NCI-H446 treated with DMSO at 0.1 percent for 48 hours (cell line): ENCODE results near the gene SIRPG.
"Not testable (repeated sequence)": the region's sequence is repeated elsewhere in the genome, so short reads cannot be mapped to it uniquely, and the experiment has no call there.

Experiments used
- DNase-seq: peaks from one replicate; lab custom pipeline; 2025; lab: John Stamatoyannopoulos, UW

Gene SIRPG

DNA sequence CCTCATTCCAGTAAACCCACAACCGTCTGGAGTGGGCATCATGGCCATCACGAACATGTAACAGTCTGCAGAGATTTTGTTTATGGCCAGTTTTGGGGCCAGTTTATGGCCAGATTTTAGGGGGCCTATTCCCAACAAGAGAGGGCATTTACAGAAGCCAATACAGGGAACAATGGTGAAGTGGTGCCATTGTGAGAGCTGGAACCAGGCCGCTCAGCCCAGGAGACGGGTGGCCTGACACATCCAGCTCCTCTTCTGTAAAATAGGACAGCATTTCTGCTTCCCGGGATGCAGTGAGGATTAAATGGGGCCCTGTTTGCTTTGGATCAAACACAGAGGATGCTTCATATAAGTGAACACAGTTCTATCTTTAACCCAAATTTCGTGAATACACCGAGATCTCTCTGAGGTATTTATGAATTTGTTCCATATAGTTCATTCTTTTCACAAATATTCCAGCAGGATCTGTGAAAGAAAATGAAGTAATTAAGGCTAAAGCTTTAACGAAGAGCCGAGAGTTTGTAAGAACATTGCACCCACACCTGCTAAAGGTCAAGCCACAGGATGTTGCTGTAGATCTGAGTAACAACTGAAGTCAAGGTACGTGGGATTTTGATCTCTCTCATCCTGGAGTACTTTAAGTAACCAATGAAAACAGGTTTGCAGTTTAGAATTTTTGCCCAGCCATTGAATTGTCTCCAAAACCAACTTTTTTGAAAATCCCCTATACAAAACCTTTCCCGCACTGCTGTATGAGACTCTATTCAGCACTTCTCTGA lies 14.5 kb upstream of the SIRPG start:
- DNase-seq, result no peak

DNA sequence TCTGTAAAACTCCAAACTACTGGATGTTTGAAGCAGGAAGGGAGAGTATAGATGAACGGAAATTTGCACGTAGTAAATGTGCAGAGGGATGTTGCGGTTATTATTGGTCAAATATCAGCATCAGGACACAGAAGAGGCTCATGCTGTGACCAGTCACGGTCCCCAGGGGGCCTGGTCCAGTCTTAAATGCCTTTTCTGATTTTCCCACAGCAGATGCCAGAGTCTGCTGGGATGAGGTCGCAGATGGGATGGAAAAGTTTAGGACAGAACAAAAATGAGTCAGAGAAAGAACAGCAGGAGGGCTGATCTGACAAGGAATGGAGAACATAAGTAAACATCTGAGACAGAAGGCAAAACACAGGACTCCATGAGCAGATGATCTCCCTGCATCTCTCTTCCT lies 11.7 kb upstream of the SIRPG start:
- DNase-seq, result no peak

DNA sequence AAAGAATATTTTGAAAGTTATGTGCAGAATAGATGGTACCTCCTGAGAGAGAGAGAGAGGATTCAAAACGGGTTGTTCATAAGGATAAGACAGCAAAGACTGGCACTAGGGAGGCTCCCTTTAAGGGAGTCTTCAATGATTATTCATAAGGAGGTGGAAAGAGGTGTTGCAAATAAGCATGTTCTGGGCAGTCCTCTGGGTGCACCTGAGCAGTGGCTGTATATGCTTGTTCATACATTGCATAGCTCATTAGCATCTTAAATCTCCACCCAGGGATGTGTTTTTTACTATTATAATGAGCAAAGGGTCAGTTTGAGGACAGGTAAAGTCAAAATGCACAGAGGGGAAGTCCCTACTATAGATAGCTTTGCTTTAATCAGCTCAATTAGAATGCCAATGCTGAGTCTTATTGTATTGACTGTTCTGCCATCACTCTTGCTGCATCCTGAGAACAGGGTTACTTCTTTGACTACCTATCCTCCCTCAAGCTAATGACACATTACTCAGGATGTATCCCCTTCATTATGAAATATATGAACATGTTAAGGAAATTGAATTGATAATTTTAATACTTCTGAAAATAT lies 10.0 kb upstream of the SIRPG start:
- no peak for DNase-seq

GRCh38 chr20:1666802-1667201 lies 9.2 kb upstream of the SIRPG start:
- DNase-seq, result no peak

- DNase-seq, result no peak
These were observed 7.8 kb upstream of the SIRPG start for GRCh38 chr20:1665345-1665744.

GRCh38 chr20:1664911-1665310 lies 7.3 kb upstream of the SIRPG start:
- no peak for DNase-seq

DNA sequence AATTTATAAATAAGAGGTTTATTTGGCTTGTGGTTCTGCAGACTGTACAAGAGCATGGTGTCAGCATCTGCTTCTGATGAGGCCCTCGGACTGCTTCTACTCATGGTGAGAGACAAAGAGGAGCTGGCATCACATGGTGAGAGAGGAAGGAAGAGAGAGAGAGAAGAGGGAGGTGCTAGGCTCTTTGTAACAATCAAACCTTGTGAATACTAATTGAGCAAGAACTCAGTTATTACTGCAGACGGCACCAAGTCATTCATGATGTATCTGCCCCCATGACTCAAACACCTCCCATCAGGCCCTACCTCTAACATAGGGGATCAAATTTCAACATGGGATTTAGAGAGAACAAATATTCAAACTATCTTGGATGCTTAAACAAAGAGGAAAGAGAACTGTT lies 6.3 kb upstream of the SIRPG start:
- DNase-seq, result no peak

DNA sequence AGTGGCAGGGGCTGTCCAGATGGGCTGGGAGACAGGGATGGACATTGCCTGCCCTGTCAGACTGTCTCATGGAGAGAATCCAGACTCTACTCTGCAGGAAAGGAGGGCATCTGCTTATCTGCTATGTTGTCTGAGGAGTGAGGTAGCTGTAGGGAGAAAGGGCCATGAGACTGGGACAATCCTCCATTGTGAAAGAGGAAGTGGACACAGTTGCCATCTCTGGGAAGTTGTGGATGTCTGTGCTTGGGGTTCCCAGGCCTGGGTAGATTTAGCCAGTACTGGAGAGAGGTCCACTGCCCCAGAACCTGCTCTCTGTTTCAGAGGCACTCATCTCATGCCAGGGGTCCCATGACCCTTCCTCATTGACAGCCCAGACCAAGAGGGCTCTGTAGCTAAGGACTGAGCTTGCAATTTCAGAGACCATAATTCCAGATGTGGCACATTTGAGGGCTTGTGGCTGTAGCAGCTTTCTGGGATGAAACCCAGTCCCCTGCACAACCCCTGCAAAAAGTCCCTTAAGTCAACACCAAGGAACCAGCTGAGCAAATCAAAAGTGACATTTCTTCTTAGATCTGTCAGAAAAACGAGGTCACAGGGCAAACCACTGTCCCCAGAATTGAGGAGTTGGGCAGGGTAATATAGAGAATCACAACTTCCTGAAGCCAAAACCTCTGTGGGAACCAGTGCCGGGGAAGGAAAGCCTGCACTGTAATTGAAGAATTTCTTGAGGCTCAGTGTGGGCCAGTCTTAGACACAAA lies 4.1 kb upstream of the SIRPG start:
- DNase-seq, result no peak

- no peak for DNase-seq
These were observed 2.7 kb upstream of the SIRPG start for GRCh38 chr20:1660246-1660645.

GRCh38 chr20:1656844-1657243 lies 735 bp downstream of the SIRPG start:
- DNase-seq, result no peak

DNA sequence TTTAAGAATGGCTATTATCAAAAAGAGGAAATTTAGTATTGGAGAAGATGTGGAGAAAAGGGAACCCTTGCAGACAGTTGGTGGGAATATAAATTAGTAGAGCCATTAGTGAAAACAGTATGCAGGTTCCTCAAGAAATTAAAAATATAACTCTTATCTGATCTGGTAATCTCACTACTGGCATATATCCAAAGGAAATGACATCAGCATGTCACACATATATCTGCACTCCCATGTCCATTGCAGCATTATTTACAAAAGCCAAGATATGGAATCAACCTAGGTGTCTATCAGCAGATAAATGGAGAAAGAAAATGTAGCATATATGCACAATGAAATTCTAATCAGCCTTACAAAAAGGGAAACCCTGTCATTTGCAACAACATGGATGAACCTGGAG lies 2.6 kb downstream of the SIRPG start:
- no peak for DNase-seq

DNA sequence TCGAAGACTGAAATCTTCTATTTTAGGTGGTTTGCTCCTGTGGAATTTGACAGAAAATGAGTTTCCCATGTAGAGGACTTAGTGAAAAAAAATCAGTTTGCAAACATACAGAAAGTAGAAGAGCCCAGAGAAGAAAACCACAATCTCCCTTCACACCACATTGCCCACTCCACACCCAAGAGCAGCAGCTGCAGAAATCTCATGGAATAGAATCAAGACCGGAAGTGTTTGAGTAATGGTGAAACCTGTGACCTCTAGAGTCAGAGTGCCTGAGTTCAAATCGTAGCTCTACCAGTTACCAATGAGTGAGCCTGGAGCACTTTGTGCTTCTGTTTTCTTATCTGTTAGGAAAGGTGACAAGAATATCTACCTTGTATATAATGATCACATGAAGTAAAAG lies 4.6 kb downstream of the SIRPG start:
- DNase-seq, result no peak

GRCh38 chr20:1652104-1652503 lies 5.5 kb downstream of the SIRPG start:
- no peak for DNase-seq

DNA sequence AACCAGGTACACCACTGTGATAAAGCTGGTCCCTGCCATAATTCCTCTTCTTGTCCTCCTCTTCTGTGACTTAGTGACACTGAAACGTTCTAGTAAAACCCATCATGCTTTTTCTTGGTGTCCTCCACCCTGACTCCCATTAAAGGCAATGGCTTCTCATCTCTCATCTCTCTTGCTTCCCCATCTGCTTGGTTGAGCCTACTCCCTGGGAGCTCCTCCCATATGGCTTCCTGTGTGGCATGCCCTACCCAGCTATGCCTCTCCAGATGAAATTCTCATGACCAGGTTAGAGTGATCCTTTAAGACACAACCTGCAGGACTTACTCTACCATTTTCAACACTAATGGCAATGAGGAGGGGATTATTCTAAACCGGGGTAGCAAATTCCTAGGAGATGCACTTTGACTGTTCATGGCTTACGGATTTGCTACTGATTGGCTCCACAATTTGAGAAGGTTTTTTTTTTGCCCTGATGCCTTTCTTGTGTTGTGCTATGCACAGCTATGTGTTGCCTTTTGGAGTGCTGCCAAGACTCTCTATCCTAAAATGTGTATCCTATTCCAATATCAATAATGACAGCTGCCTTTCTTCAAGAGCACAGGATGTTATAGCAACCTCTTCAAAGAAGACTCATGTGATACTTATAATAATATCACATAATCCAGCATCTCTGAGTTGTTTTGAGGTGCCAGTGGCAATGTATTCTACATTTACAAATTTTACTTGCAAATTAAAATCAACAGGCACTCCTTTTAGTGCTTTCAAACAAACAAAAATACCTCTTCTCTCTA lies 6.1 kb downstream of the SIRPG start:
- DNase-seq, result no peak

DNA sequence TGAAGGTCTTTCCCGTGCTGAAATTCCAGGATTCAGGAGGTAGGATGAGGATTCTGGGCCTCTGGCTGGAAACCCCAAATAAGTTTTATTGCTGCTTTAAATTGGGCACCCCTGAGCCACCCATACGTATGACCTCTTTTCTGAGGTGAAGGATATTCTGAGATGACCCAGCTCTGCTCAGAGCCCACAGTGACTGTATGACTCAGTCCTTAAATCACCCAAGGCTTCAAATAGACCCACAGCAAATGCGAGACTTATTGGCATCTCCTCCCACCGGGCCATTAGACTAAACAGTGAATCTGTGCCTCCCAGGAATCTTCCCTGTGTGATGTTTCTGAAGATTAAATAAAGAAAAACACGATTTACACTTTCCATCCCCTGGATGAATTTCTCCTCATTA lies 9.5 kb downstream of the SIRPG start:
- no peak for DNase-seq

DNA sequence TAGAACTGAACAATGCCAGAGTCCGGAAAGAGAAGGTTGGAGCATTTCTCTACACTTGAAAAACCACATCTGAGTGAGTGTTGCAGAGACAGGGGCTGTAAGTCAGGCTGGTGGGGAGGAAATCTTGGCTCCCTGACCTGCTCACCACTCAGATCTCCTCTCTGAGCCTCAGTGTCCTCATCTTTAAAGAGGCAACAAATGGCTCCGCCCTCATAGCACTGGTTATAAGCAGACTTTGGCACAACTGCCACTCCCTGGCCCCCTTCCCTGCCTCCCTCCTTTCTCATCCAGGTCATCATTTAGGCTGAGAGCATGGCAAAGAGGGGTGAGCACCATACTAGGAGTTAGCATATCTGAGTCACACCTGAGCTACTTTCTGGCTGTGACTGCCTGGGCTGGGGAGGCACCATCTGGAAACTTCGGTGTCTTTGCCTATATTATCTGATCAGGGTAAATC lies 10.6 kb downstream of the SIRPG start:
- no peak for DNase-seq

- no peak for DNase-seq
These were observed 13.2 kb downstream of the SIRPG start for GRCh38 chr20:1644101-1644962.

DNA sequence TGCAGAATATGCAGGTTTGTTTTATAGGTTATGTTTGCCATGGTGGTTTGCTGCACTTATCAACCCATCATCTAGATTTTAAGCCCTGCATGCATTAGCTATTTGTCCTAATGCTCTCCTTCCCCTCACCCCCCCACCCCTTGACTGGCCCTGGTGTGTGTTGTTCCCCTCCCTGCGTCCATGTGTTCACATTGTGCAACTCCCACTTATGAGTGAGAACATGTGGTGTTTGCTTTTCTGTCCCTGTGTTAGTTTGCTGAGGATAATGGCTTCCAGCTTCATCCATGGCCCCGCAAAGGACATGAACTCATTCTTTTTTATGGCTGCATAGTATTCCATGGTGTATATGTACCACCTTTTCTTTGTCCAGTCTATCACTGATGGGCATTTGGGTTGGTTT lies 18.9 kb downstream of the SIRPG start:
- not testable (repeated sequence) for DNase-seq

- no peak for DNase-seq
These were observed 19.8 kb downstream of the SIRPG start for GRCh38 chr20:1637755-1638154.

GRCh38 chr20:1637226-1637625 lies 20.4 kb downstream of the SIRPG start:
- DNase-seq, result no peak

DNA sequence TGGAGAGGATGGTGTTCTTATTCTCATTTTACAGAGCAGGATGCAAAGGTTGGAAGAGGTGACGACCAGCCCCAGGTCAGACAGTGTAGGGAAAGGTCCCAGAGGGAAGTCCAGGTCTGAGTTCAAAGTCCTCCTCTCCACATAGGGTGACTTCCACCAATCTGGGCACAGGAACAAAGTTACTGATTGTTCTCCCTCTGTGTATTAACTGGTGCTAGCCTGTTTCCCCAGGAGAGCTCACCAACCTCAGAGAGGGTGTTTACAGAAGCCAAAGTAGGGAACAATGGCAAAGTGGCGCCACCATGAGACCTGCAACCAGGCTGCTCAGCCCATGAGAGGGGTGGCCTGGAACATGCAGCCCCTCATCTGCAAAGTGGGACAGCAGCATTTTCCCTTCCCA lies 21.0 kb downstream of the SIRPG start:
- no peak for DNase-seq
